GM21576 (cell line): ENCODE measurements around the gene ABCB9.

Source experiments
- ATAC-seq: cut with Tn5 transposase; IDR thresholded peaks from one replicate; pipeline ENCODE4 v1.9.1; 2021; ENCODE audit warnings: mild to moderate bottlenecking, moderate library complexity; ENCODE audit not compliant: unreplicated experiment

Gene ABCB9

GRCh38 chr12:122982963-122983788 is 16.9 kb upstream of the ABCB9 start:
- no peak for ATAC-seq

GRCh38 chr12:122982477-122982815 is 16.2 kb upstream of the ABCB9 start:
- no peak for ATAC-seq

GRCh38 chr12:122981587-122982476 is 15.6 kb upstream of the ABCB9 start:
- no peak for ATAC-seq

- peak; percentile 13 for ATAC-seq
Measured at GRCh38 chr12:122981036-122981471, 14.8 kb upstream of the ABCB9 start.

GRCh38 chr12:122980183-122981035 is 14.1 kb upstream of the ABCB9 start, which contains the start of gene ARL6IP4:
Gene ARL6IP4, plus strand, starts transcription at chr12:122980681. Its CDS starts 459 bp downstream, at chr12:122981140.
- ATAC-seq = peak; percentile 59

- no peak for ATAC-seq
Measured at GRCh38 chr12:122979908-122980182, 13.6 kb upstream of the ABCB9 start.

- ATAC-seq = no peak
Measured at GRCh38 chr12:122979001-122979907, 13.0 kb upstream of the ABCB9 start.

- no peak for ATAC-seq
Measured at GRCh38 chr12:122978507-122978955, 12.3 kb upstream of the ABCB9 start.

- no peak for ATAC-seq
Measured at GRCh38 chr12:122977655-122978392, 11.6 kb upstream of the ABCB9 start.

- ATAC-seq = no peak
Measured at GRCh38 chr12:122977153-122977552, 10.9 kb upstream of the ABCB9 start.

GRCh38 chr12:122976648-122976975 is 10.3 kb upstream of the ABCB9 start:
- no peak for ATAC-seq

GRCh38 chr12:122975790-122976647 is 9.8 kb upstream of the ABCB9 start:
- no peak for ATAC-seq

- peak; percentile 70 for ATAC-seq
Measured at GRCh38 chr12:122974892-122975789, 8.9 kb upstream of the ABCB9 start, which contains the start of gene OGFOD2. Gene OGFOD2, plus strand, starts transcription at chr12:122975244. Its CDS starts 8 bp downstream, at chr12:122975252.

GRCh38 chr12:122974274-122974891 is 8.1 kb upstream of the ABCB9 start:
- peak; percentile 75 for ATAC-seq

- no peak for ATAC-seq
Measured at GRCh38 chr12:122969676-122970075, 3.4 kb upstream of the ABCB9 start.

- no peak for ATAC-seq
Measured at GRCh38 chr12:122968104-122968503, 1.8 kb upstream of the ABCB9 start.
